ENCODE results near the gene ADGRG6.

DNA sequence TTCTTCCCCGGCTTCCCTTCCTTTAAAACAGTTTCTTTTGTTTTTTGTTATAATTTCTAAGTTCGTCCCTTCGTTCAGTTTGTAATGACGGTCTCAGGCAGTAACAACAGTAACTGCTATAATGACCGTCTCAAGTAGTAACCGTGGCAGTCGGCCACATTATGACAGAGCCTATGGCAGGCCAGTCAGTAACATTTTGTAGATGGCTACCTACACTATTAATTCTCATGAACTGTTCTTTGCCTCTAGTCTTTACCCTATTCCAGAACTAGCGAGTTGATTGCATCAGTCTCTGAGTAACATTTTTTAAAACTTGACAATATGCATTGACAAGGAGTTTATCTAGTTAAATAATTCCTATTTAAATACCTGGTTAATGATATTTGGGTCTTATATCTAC is 43.0 kb upstream of the ADGRG6 start:
- TF ChIP-seq, protein P1, sequence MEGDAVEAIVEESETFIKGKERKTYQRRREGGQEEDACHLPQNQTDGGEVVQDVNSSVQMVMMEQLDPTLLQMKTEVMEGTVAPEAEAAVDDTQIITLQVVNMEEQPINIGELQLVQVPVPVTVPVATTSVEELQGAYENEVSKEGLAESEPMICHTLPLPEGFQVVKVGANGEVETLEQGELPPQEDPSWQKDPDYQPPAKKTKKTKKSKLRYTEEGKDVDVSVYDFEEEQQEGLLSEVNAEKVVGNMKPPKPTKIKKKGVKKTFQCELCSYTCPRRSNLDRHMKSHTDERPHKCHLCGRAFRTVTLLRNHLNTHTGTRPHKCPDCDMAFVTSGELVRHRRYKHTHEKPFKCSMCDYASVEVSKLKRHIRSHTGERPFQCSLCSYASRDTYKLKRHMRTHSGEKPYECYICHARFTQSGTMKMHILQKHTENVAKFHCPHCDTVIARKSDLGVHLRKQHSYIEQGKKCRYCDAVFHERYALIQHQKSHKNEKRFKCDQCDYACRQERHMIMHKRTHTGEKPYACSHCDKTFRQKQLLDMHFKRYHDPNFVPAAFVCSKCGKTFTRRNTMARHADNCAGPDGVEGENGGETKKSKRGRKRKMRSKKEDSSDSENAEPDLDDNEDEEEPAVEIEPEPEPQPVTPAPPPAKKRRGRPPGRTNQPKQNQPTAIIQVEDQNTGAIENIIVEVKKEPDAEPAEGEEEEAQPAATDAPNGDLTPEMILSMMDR (IDR thresholded peaks at IDR 0.05; ENCODE audit: insufficient read depth, low read length, poor library complexity, severe bottlenecking) = no peak
- no peak for TF ChIP-seq EZH2phosphoT487 (conservative IDR thresholded peaks at IDR 0.05; ENCODE audit: low read length)
